Fibroblast of the conjunctiva (primary cell): ENCODE results near the gene GDPD4.

Source experiments
- DNase-seq: peaks from one replicate; pipeline ENCODE4 v3.0.0-alpha.2; 2010; ENCODE audit warnings: low read depth

The GDPD4 gene

DNA sequence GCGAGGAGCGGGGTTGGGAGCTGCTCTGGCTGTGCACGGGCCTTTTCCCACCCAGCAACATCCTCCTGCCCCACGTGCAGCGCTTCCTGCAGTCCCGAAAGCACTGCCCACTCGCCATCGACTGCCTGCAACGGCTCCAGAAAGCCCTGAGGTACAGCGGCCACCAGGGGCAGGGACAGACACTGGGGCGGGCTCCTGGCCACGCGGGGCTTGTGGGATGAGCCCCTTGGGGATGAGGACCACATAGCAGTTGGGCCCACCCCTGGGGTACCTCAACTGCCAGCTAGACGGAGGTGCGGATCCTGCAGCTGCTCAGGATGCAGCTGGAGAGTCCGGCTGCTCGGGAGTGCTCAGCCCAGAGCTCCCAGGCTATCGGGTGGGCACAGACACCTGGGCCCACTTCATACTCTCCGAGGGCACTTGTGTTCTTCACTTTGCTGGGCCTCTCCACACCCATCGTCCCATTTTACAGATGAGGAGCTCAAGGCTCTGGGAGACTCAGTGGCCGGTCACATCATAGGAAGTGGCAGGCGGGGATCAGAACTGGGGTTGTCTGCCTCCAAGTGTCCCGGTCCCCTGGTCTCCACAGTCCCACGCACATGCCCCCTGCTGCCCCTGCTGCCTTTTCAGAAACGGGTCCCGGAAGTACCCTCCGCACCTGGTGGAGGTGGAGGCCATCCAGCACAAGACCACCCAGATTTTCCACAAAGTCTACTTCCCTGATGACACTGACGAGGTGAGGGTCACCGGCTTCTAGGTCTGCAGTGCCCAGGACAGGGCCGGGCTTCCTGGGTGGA is 95.8 kb downstream of the GDPD4 start:
- no peak for DNase-seq

DNA sequence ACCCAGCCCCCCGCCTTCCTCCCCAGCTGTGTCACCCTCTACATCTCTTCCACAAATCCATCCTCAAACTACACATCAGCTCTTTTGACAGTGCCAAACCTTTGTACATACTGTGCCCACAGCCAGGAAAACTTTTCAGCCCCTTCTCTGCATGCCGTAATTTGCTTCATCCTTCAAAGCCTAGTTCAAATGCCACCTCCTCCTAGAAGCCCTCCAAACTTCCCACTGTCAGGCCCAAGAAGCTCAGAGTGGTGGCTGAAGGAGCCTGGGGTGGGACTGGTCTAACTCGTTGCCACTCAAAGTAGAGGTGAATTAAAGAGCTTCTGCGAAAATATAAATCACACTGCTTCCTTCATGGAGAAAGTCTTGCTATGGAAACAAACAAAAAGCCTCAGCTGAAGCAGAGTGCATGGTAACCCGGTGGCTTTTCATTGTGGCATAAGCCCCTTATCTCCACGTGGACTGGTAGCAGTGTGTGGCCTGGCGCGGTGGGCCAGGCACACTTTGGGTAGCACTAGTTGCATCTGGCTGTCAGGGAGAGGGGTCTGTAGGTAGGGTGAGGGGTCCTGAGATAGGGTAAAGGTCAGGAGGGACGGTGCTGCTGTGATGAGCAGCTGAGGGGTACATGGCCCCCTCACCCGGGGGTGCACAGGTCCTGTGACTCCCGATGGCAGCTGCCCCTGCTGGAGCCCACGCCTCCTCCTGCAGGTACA is 96.6 kb downstream of the GDPD4 start:
- no peak for DNase-seq

DNA sequence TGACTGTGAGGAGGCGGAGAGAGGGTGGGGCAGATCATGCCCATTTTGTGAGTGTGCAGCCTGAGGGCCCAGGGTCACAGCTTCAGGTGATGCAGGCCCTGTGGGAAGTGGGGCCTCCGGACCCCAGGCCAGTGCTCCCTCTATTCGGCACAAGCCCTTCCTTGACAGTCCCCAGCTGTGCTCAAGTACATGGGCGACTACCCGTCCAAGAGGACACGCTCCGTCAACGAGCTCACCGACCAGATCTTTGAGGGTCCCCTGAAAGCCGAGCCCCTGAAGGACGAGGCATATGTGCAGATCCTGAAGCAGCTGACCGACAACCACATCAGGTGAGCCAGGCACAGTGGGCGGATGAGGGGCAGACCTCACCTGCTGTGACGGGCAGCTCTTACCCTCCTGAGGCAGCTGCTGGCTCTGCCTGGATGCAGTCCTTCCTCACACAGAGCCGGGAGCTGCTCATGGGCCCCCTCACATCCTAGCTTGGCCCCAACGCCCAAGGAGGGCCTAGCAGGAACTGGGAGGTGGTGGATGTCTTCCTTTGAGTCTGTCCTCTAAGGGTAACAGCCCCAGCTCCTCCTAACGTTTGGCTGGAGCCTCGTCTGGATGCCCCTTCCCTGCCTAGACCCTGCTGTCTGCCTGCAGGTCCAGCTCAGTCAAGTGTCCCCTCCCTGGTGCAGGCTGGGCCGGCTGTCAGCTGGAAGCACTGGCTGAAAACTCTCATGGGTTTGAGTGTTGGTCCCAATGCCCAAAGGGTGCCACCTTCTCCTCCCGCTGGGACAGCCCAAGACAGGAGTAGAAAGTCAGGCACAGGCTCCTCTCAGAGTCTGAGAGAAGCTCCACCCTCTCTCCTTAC is 97.4 kb downstream of the GDPD4 start:
- no peak for DNase-seq

DNA sequence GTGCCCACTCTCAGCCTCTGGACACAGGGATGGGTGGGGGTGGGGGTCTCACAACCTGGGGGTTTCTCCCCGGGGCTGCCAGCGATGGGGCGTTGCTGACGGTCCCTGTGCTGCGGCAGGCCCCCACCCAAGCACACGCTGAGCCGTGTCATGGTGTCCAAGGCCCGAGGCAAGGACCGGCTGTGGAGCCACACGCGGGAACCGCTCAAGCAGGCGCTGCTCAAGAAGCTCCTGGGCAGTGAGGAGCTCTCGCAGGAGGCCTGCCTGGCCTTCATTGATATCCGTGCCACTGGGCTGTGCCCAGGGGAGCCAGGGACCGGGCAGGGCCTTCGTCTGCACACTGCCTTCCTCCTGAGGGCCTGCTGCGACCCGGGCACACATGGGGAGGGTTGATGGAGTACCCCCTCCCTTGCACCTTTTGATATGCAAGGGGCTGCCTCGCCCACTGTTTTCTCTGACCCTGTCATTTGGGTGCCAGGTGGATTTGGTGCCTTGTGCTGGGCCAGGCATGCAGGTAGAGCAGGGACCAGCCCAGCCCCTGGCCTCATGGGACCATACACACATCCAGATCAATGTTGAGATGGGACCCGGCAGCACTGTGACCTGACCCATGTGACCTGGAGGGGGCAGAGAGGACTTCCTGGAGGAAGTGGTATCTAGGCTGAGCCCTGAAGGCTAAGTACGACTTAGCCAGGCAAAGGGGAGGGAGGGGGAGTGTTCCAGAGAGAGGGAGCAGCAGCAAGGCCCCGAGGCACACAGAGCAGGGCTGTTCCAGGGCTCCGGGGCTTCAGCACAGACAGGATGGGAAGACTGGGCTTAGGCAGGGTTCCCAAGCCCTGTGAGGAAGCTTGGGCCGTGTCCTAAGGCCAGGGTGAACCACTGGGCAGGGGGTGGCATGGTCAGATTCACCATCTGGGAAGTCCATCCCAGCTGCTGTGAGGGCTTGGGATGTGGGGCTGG is 98.3 kb downstream of the GDPD4 start:
- no peak for DNase-seq

DNA sequence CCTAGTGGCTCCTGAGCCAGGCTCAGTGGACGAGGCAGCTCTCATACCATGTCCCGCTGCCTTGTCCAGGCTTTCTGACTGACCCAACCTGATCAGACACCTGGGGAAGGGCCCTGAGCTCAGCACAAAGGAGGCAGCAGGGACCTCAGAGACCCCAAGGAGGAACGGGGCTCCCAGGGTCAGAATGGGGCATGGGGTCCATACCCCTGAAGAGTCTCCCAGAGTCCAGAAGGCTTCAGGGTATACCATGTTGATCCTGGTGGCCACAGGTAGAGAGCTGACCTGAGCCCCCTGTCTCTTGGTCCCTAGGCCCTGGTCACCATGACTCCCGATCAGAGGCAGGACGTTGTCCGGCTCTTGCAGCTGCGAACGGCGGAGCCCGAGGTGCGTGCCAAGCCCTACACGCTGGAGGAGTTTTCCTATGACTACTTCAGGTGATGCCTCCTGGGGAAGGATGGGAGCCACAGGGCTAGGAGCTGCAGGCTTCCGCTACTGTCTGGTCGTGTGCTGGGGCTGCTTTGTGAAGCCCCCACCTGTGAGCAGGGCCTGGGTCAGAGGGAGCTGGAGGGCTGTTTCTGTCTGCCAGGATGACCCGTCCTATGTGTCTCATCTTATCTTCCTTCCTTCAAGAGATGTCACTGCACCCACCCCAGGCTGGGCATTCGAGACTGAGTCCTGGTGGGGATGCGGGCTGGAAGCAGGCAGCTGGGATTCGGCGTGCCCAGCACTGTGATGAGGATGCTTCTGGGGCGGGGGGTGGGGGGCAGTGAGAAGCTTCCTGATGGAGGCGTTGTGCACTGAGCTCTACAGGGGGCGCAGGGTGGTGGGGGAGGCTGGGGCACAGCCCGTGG is 99.3 kb downstream of the GDPD4 start:
- DNase-seq: no peak

DNA sequence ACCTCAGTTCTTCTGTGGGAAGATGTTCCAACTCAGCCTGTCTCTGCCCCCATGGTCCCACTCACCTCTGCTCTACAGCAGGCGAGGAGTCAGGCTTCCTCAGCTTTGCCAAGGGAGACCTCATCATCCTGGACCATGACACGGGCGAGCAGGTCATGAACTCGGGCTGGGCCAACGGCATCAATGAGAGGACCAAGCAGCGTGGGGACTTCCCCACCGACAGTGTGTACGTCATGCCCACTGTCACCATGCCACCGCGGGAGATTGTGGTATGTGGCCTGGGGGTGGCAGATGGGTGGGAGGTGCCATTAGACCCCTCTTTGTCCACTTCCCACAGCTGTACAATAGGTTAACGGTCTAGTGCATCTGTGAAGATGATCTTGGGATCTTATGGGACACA is 100.1 kb downstream of the GDPD4 start:
- no peak for DNase-seq

DNA sequence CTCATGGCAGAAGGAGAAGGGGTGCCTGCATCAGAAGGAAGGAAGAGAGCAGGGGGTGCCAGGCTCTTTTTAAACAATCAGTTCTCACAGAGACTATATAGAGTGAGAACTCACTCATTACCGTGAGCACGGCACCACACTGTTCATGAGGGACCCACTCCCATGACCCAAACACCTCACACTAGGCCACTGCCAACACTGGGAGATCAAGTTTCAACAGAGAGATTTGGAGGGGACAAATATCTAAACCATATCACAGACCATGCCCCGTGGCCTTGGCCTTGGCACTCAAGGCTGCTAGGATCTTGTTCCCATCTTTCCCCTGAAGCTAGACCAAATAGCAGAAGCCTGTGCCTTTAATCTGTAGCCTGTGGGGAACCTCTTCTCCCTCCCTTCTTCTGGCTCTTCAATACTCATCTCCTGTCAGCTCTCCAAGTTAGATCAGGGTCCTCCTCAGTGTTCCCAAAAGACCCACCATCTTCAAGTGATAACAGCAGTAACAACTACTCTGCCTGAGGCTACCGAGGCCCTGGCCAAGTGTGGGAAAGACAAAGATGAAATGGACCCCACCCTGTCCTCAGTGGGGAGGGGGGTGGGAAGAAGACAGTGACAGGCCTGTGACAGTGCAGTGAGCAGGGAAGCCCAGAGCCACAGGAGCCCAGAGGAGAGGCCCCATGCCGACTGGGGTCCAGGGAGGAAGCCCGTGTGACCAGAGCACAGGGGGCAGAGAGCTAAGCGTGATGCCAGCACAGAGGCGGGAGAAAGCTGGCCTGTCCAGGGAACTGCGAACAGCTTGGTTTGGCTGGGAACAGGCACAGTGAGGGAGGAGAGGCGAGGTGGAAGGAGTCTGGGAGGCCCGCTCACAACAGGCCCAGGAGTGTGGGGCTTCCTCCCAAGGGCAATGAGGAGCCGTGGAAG is 100.9 kb downstream of the GDPD4 start:
- DNase-seq: no peak

DNA sequence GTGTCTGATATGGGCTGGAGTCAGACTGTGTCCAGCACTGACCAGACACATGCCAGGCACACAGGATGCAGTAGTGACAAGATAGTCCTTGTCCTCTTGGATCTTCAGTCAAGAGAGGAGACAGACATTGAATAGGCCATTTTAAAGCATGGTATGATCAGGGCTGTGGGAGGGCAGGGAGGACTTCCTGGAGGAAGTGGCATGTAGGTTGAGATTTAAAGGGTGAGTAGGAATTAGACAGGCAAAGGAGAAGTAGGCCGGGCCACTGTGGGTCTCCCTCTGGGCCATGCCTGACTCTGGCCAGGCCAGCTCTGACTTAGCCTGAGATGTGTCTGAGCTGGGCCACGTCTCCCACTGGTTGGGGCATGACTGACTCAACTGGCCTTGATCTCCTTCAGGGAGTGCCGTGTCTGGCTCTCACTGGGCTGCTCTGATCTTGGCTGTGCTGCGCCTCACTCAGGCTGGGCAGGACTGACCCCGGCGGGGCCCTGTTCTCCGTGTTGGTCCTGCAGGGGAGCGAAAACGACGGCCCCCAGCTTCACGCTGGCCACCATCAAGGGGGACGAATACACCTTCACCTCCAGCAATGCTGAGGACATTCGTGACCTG is 102.2 kb downstream of the GDPD4 start:
- DNase-seq: no peak

DNA sequence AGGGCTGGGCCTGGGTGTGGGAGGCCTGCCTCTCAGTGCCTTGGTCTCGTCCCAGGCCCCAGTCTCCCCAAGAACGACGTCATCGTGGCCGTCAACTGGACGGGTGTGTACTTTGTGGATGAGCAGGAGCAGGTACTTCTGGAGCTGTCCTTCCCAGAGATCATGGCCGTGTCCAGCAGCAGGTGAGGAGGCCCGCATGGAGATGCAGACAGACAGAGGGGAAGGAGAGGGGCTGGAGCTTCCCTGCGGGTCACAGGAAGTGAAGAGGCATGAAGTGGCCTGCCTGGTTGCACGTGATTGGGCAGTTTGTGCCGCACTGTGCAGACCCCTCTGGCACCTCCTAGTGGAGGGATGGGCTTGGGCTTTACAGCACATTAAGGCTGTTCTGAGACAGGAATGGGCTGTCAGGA is 103.0 kb downstream of the GDPD4 start:
- DNase-seq: no peak

DNA sequence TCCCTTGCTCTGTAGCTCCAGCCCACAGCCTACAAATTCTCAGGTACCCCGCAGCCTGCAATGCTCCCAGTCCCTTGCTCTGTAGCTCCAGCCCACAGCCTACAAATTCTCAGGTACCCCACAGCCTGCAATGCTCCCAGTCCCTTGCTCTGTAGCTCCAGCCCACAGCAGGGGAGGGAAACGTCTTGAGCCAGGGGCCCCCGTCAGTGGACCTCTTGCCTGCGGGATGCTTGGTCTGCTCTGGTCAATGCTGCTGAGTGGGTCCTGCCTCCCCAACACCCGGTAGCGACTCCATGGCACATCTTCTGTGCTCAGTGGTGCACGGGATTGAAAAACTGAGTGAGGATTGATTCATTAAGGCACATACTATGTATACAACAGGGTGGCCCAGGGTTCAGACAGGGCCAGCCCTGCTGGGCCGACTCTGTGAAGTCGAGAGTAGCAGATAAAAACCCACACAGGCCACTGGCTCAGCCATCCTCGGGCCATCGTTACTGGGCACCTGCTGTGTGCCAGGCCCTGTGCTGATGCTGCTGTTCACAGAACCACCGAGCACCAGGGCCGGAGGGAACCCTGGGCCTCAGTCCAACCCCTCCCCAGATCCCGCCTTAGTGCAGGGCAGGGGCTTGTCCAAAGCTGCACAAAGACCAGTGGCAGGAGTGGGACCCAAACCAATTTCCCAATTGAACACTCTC is 103.7 kb downstream of the GDPD4 start:
- DNase-seq: no peak

DNA sequence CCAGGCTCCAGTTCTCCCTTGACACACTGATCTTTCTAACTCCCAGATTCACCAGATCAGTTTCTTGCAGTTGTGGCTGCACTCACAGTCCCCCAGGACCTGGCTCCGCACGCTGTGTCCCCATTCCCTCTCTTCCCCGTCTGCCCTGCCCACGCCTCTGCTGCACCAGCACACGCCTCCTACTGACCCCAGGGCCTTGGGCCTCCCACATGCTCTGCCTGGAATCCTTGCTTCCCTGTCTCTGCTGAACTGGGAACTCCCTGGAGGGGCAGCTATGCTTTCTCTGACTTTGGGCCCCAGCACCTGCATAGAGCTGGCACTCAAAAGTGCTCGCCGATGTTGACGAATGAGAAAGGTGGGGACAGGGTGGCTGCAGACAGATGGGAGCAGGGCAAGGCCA is 104.5 kb downstream of the GDPD4 start:
- no peak for DNase-seq

DNA sequence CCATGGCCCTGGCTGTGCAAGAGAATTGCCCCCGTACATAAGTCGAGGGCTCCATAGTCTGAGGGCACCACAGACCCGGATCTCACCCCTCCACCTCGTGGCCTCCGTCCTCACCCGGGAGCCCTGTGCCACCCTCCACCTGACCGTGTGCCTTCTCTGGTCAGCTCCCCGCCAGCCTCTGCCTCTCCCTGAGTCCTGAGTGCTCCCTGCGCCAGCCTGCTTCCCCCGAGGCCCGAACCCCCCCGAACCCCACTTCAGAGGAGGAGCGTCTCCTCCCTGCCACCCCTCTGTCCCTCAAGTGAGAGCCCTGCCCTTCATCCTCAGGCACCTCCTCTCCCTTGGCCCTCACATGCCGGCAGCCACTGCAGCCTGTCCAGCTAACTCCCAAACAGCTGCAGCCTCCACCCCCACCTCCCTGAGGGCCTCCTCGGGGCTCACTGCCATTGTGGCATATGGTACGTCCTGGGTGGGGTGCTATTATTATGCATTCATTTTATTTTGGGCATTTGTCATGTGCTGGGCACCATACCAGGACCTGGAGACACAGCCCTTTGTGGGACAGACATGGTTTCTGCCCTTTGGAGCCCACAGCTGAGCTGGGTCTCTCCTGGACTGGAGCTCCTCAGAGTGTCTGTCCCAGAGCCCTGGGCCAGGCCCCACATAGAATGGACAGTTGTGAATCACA is 106.3 kb downstream of the GDPD4 start:
- no peak for DNase-seq

DNA sequence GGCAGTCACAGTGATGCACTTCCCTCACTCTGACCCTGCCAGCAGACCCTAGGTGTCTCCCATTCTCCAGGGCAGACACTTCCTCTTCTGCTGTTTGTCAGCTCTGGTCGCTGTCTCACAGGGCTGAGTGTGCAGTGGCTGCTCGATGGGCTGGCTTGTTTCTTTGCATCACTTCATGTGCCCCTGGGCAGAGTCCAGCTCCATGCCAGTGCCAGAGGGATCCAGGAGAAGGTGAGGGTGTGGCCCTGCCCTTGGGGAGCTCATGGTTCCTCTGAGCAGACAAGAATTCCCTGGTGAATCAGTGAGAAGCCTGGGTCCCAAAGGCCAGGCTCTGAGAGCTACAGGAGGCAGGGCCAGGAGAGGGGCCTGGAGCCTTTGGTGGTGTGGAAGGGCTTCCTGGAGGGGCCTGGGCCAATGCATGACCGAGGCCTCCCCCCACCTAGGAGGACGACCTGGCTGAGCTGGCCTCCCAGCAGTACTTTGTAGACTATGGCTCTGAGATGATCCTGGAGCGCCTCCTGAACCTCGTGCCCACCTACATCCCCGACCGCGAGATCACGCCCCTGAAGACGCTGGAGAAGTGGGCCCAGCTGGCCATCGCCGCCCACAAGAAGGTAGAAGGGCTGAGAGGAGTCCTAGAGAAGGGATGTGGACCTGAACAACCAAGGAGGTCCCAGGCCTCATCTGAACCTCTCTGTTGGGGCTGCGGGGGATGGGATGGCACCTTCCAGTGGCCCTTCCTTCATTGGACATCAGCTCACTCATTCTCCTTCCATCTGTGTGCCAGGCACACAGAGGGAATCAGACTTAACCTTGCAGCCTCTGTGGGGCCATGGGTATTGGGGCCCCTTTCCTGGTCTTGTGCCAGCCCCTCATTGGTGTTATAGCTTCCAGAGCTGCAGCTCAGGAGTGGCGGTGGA is 107.3 kb downstream of the GDPD4 start:
- DNase-seq: no peak

DNA sequence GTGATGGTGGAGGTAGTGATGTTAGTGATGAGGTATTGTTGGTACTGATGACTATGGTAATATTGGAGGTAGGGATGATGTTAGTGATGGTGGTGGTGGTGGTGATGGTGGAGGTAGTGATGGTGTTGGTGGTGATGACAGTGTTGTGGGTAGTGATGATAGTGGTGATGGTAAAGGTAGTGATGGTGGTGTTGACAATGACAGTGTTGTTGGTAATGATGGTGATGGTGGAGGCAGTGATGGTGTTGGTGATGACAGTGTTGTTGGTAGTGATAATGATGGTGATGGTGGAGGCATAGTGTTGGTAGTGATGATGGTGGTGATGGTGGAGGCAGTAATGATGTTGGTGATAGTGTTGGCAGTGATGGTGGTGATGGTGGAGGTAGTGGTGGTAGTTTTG is 108.3 kb downstream of the GDPD4 start:
- no peak for DNase-seq

DNA sequence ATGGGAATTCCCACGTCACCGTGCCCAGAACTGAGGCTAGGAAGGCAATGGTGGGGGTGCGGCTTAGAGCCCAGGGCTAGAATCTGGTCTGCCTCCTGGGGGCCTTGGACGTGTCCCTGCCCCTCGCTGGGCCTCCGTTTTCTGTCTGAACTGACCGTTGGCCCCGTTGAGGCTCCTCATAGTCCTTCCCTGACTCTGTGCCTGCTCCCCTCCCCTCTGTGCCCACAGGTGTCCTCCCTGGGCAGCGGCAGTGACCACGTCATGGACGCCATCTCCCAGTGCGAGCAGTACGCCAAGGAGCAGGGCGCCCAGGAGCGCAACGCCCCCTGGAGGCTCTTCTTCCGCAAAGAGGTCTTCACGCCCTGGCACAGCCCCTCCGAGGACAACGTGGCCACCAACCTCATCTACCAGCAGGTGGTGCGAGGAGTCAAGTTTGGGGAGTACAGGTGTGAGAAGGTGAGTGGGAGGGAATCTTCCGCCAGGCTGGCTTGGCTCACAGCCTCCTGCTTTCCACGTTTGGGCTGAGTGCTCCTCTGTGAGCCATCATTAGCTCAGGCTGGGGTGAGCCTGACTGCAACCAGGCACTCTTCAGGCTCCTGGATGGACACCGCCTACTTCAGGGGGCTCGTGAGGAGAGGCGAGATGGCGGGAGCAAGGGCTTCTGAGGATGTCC is 109.5 kb downstream of the GDPD4 start:
- DNase-seq: no peak

DNA sequence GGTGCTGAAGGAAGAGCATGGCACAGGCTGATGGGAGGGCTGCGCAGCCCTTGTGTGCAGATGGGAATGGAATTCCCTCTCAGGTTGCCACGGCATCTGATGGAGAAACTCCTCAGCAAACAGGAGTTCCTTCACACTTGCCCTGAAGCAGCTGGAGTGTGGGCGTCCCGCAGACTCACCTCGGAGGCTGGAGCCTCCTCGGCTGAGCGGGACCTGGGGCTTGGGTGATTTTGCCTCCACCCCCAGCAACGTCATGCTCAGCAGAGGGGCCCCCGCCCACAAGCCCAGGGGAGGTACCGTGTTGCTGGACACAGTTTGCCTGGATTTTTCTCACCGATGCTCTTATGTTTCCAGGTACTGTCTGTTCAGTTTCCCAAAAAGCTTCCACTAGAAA is 110.1 kb downstream of the GDPD4 start:
- no peak for DNase-seq
